ENCODE data around the gene GUCY2C. TPM values are rescaled to one million over a fixed set of nuclear protein-coding genes. Genes with fewer than 3 reads are reported as not detected.

GUCY2C gene
- polyA plus RNA-seq = not detected in 2 replicates

DNA sequence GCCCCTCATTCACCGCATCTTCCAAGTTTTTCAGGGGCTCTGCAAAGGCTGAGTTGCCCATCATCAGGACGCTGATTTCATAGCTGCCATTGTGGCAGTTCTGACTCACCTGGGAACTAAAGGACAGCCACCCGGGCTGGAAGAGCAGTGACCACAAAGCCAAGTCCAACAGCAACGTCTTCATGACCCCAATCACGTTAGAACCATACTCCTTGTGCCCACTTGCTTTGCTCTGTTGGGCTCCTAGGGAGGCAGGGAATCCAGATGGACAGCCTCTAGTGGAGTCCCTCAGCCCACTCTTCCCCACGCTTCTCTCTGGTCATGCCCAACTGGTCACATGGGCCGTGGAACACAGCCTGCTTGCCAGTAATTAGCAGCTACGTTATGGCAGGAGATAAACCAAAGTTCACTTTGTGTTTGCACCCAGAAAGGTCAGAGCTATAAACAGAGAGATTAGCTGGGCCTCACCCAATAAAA is at the start of gene GUCY2C:
Gene GUCY2C (minus strand): TSS at position 335 of the 477 bp plus-strand sequence. CDS start 151 bp downstream, at position 184.

GRCh38 chr12:14567351-14568162 is 128.8 kb downstream of the GUCY2C start, which contains the start of gene PLBD1:
PLBD1 (minus strand) TSS chr12:14567883; CDS start chr12:14567696, 187 bp downstream.

Other genes starting within 250 kb of the GUCY2C start
- gene PLBD1, start 128.7 kb downstream of the GUCY2C start, polyA plus RNA-seq = 0.98 TPM in 1 of 2 replicates, not detected in the other
- gene WBP11, start 106.9 kb upstream of the GUCY2C start, polyA plus RNA-seq = 45.0 and 84.9 TPM in 2 replicates
- 2.0 and 9.4 TPM in 2 replicates for gene C12orf60, start 107.1 kb upstream of the GUCY2C start, polyA plus RNA-seq
- gene SMCO3, start 117.6 kb upstream of the GUCY2C start, polyA plus RNA-seq = not detected in 2 replicates
- not detected in 2 replicates for gene ART4, start 146.9 kb upstream of the GUCY2C start, polyA plus RNA-seq
- gene MGP, start 189.3 kb upstream of the GUCY2C start, polyA plus RNA-seq = 0.43 and 7.6 TPM in 2 replicates
- not detected in 2 replicates for gene ERP27, start 241.9 kb upstream of the GUCY2C start, polyA plus RNA-seq

Measured in Purkinje cell (primary cell).